Measurements from ENCODE around the gene HIVEP2. TPM values are rescaled to one million over a fixed set of nuclear protein-coding genes. Genes with fewer than 3 reads are reported as not detected.

The HIVEP2 gene
- total and polyA plus RNA-seq, 2 donors (not counting 1 experiment from before 2014, with no cell fraction given): 5.0 to 14.4 TPM

- Histone ChIP-seq H3K4me3 (replicated peaks in 1 of 4; ENCODE audit: control extremely low read depth in 1 of 4, insufficient read depth in 1 of 4, low read depth in 3 of 4, low read length in 4 of 4) (peak overlapping the region; percentile 14 to 29 (median 20)), H3K79me2 (ENCODE audit: control insufficient read depth, insufficient read depth, low read length) (peaks cover 17% of the 10 kb centered on the region), H3K4me2 (ENCODE audit: extremely low read depth, insufficient read depth, low read length) (peak overlapping the region; percentile 77), H3K9ac (ENCODE audit: insufficient read depth, low read length) (no peak overlapping the region), H2AFZ (ENCODE audit: low read length) (peak overlapping the region; percentile 1), H3K36me3 (ENCODE audit: control insufficient read depth, insufficient read depth, low read length) (no peaks in the 10 kb centered on the region), H3K9me3 (ENCODE audit: control insufficient read depth, insufficient read depth, low read depth, low read length) (no peaks in the 10 kb centered on the region), H3K27me3 (ENCODE audit: control insufficient read depth, insufficient read depth, low read length) (no peaks in the 10 kb centered on the region), H3K27ac (ENCODE audit: insufficient read depth, low read length) (peak overlapping the region; percentile 18), H4K20me1 (ENCODE audit: control insufficient read depth, extremely low read depth, insufficient read depth, low read length) (no peaks in the 10 kb centered on the region), H3K4me1 (ENCODE audit: control insufficient read depth, extremely low read depth, insufficient read depth, low read length) (peaks cover 15% of the 10 kb centered on the region)
- TF ChIP-seq, protein P1, sequence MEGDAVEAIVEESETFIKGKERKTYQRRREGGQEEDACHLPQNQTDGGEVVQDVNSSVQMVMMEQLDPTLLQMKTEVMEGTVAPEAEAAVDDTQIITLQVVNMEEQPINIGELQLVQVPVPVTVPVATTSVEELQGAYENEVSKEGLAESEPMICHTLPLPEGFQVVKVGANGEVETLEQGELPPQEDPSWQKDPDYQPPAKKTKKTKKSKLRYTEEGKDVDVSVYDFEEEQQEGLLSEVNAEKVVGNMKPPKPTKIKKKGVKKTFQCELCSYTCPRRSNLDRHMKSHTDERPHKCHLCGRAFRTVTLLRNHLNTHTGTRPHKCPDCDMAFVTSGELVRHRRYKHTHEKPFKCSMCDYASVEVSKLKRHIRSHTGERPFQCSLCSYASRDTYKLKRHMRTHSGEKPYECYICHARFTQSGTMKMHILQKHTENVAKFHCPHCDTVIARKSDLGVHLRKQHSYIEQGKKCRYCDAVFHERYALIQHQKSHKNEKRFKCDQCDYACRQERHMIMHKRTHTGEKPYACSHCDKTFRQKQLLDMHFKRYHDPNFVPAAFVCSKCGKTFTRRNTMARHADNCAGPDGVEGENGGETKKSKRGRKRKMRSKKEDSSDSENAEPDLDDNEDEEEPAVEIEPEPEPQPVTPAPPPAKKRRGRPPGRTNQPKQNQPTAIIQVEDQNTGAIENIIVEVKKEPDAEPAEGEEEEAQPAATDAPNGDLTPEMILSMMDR (conservative IDR thresholded peaks at IDR 0.05 in 1 of 2, IDR thresholded peaks at IDR 0.05 in 1 of 2; ENCODE audit: low read depth in 1 of 2, low read length in 2 of 2): no peak
- no peak for TF ChIP-seq EZH2 (IDR thresholded peaks at IDR 0.05; ENCODE audit: low read length, missing control alignments)
- peak; percentile 35 to 70 for DNase-seq (ENCODE audit: low read depth in 2 of 2)
These were observed 125.2 kb downstream of the HIVEP2 start for GRCh38 chr6:142819603-142820337.

DNA sequence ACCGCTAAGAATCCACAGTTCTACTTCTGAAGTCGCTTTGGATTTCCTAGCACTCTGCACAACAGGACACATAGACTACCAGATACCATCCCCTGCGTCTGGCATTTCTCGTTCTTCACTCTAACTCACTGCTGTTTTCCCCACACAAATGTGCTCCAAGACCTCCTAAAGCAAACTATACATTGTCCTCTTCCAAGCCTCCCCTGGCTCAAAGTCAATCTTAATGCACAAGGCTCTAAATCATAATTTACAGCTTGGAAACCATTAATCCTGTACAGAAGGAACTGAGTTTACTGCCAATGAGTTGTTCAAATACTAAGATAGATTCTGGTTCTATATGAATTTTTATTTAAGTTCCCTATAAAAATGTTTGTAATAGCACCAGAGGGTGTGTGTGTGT, 128.5 kb downstream of the HIVEP2 start:
- Histone ChIP-seq H3K27ac (ENCODE audit: insufficient read depth, low read length) (no peak overlapping the region), H3K36me3 (ENCODE audit: control insufficient read depth, insufficient read depth, low read length) (no peaks in the 10 kb centered on the region), H3K27me3 (ENCODE audit: control insufficient read depth, insufficient read depth, low read length) (no peaks in the 10 kb centered on the region), H3K4me3 (replicated peaks in 1 of 4; ENCODE audit: control extremely low read depth in 1 of 4, insufficient read depth in 1 of 4, low read depth in 3 of 4, low read length in 4 of 4) (no peak overlapping the region), H3K4me1 (ENCODE audit: control insufficient read depth, extremely low read depth, insufficient read depth, low read length) (peaks cover 12% of the 10 kb centered on the region), H3K9me3 (ENCODE audit: control insufficient read depth, insufficient read depth, low read depth, low read length) (no peaks in the 10 kb centered on the region), H3K79me2 (ENCODE audit: control insufficient read depth, insufficient read depth, low read length) (peaks cover 3% of the 10 kb centered on the region), H2AFZ (ENCODE audit: low read length) (no peak overlapping the region), H3K4me2 (ENCODE audit: extremely low read depth, insufficient read depth, low read length) (no peak overlapping the region), H4K20me1 (ENCODE audit: control insufficient read depth, extremely low read depth, insufficient read depth, low read length) (no peaks in the 10 kb centered on the region), H3K9ac (ENCODE audit: insufficient read depth, low read length) (no peak overlapping the region)
- TF ChIP-seq, protein P1 (conservative IDR thresholded peaks at IDR 0.05 in 1 of 2, IDR thresholded peaks at IDR 0.05 in 1 of 2; ENCODE audit: low read depth in 1 of 2, low read length in 2 of 2): no peak
- TF ChIP-seq EZH2 (IDR thresholded peaks at IDR 0.05; ENCODE audit: low read length, missing control alignments): no peak
- no peak for DNase-seq (ENCODE audit: low read depth in 2 of 2)

DNA sequence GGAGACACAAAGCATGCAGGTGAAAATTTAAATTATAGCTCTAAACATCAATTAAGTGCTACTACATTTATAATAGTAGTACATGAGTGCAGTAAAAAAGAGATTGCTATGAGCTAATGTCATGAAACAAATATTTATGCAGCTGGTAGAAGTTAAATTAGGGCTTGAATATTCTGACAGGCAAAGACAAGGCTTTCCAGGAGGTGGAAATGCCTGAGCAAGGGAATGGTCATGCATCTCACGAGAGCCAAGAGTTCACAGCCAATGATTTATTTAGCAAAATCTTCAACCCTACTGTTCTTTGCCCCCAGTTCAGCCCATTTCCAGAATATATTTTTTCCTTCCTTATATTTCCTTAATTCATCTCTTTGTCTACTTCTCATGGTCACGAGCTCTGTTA, 128.9 kb downstream of the HIVEP2 start:
- Histone ChIP-seq H3K36me3 (ENCODE audit: control insufficient read depth, insufficient read depth, low read length) (no peaks in the 10 kb centered on the region), H4K20me1 (ENCODE audit: control insufficient read depth, extremely low read depth, insufficient read depth, low read length) (no peaks in the 10 kb centered on the region), H3K27ac (ENCODE audit: insufficient read depth, low read length) (no peak overlapping the region), H3K4me1 (ENCODE audit: control insufficient read depth, extremely low read depth, insufficient read depth, low read length) (peaks cover 16% of the 10 kb centered on the region), H2AFZ (ENCODE audit: low read length) (no peak overlapping the region), H3K9me3 (ENCODE audit: control insufficient read depth, insufficient read depth, low read depth, low read length) (no peaks in the 10 kb centered on the region), H3K79me2 (ENCODE audit: control insufficient read depth, insufficient read depth, low read length) (no peaks in the 10 kb centered on the region), H3K27me3 (ENCODE audit: control insufficient read depth, insufficient read depth, low read length) (no peaks in the 10 kb centered on the region), H3K4me2 (ENCODE audit: extremely low read depth, insufficient read depth, low read length) (no peak overlapping the region), H3K9ac (ENCODE audit: insufficient read depth, low read length) (no peak overlapping the region), H3K4me3 (replicated peaks in 1 of 4; ENCODE audit: control extremely low read depth in 1 of 4, insufficient read depth in 1 of 4, low read depth in 3 of 4, low read length in 4 of 4) (no peak overlapping the region)
- no peak for TF ChIP-seq EZH2 (IDR thresholded peaks at IDR 0.05; ENCODE audit: low read length, missing control alignments)
- peak in 1 of 2 donors; percentile 57 for DNase-seq (ENCODE audit: low read depth in 2 of 2)

Measured in fibroblast of lung (primary cell).